Measurements from ENCODE around the gene MPP1.

MPP1 gene

GRCh38 chrX:154812341-154813101 is 7.2 kb upstream of the MPP1 start:
- no peak for DNase-seq

GRCh38 chrX:154809939-154810665 is 4.8 kb upstream of the MPP1 start:
- DNase-seq, result no peak

- DNase-seq, result no peak
Observed at GRCh38 chrX:154806837-154807501, 1.7 kb upstream of the MPP1 start.

- DNase-seq, result no peak
Observed at GRCh38 chrX:154805696-154806091, 409 bp upstream of the MPP1 start.

- no peak for DNase-seq
Observed at GRCh38 chrX:154804261-154804956, 876 bp downstream of the MPP1 start.

GRCh38 chrX:154802947-154803346 is 2.3 kb downstream of the MPP1 start:
- no peak for DNase-seq

- DNase-seq, result no peak
Observed at GRCh38 chrX:154800478-154801210, 4.6 kb downstream of the MPP1 start.

GRCh38 chrX:154799556-154800348 is 5.5 kb downstream of the MPP1 start:
- no peak for DNase-seq

GRCh38 chrX:154797006-154797405 is 8.3 kb downstream of the MPP1 start:
- DNase-seq, result no peak

- DNase-seq, result no peak
Observed at GRCh38 chrX:154795016-154795415, 10.3 kb downstream of the MPP1 start.

GRCh38 chrX:154793084-154793795 is 12.0 kb downstream of the MPP1 start:
- DNase-seq, result no peak

- DNase-seq, result no peak
Observed at GRCh38 chrX:154791939-154792338, 13.3 kb downstream of the MPP1 start.

- DNase-seq, result no peak
Observed at GRCh38 chrX:154791467-154791866, 13.8 kb downstream of the MPP1 start.

GRCh38 chrX:154785716-154786115 is 19.6 kb downstream of the MPP1 start:
- no peak for DNase-seq

GRCh38 chrX:154784149-154784995 is 20.9 kb downstream of the MPP1 start:
- no peak for DNase-seq

- DNase-seq, result no peak
Observed at GRCh38 chrX:154780968-154781367, 24.3 kb downstream of the MPP1 start.

- DNase-seq, result no peak
Observed at GRCh38 chrX:154779261-154779660, 26.0 kb downstream of the MPP1 start.

- DNase-seq, result no peak
Observed at GRCh38 chrX:154776753-154777152, 28.5 kb downstream of the MPP1 start.

GRCh38 chrX:154775419-154776349 is 29.6 kb downstream of the MPP1 start:
- DNase-seq, result no peak
